SK-N-SH treated with all-trans-retinoic acid at 6 μM for 48 hours (cell line): Measurements from ENCODE around the gene C11orf87.

ENCODE experiments used
- ISL1 ChIP-seq: fragments of 250-450 bp; sonication (Bioruptor Pico); IDR thresholded peaks from 2 replicates; pipeline ENCODE4 v2.1.2; 2022; ENCODE audit warnings: mild to moderate bottlenecking, moderate library complexity
- RARB ChIP-seq: fragments of 250-450 bp; sonication (Bioruptor Pico); IDR thresholded peaks from 2 replicates; pipeline ENCODE4 v1.8.0; 2021; ENCODE audit warnings: mild to moderate bottlenecking, moderate library complexity
- SNAI2 ChIP-seq: fragments of 250-450 bp; sonication (Bioruptor Pico); IDR thresholded peaks from 2 replicates; pipeline ENCODE4 v1.5.0; 2020; ENCODE audit warnings: mild to moderate bottlenecking, moderate library complexity
- ZC3H10 ChIP-seq: fragments of 250-450 bp; sonication (Bioruptor Pico); IDR thresholded peaks from 2 replicates; pipeline ENCODE4 v1.5.1; 2021; ENCODE audit warnings: mild to moderate bottlenecking, moderate library complexity
- ZNF8 ChIP-seq: fragments of 450-650 bp; formaldehyde crosslinking; IDR thresholded peaks from 2 replicates; pipeline ENCODE4 v1.5.0; 2020; ENCODE audit warnings: mild to moderate bottlenecking, moderate library complexity
- TF ChIP-seq, protein P1 (sequence below): fragments of 250-450 bp; sonication (Bioruptor Pico); IDR thresholded peaks from 2 replicates; pipeline ENCODE4 v1.5.1; 2020; ENCODE audit warnings: low read depth, mild to moderate bottlenecking, moderate library complexity
- TF ChIP-seq, protein P2 (sequence below): fragments of 250-450 bp; sonication (Bioruptor Pico); IDR thresholded peaks from 2 replicates; pipeline ENCODE4 v1.5.0; 2020; ENCODE audit warnings: mild to moderate bottlenecking, moderate library complexity

DNA sequence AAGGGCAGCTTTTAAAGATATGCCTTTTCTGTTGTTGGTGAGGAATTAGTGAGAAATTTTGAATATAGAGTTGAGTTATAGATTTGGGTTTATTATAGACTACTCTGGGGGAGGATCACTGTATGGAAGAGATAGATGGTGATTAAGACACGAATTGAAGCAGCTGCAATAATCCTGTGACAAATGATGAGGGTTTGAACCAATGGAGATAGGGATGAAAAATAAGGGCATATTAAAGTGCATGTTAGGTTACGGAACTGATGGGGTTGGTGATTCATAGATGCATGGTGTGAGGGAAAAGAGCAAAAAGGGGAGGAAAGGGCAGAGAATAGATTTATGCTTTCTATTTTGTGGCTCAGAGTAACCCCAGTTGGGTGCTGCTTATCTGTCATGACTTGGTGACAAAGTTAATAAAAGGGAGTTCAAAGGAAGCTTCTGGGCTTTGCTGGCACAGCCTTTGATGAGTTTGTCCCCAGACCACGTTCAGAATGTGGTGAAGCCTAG is 11.8 kb downstream of the C11orf87 start:
- TF ChIP-seq ISL1 (no peak), ZNF8 (CRISPR knock-in tag) (no peak), ZC3H10 (CRISPR knock-in tag) (no peak), SNAI2 (CRISPR knock-in tag) (no peak), RARB (CRISPR knock-in tag) (no peak)
- TF ChIP-seq, protein P1, sequence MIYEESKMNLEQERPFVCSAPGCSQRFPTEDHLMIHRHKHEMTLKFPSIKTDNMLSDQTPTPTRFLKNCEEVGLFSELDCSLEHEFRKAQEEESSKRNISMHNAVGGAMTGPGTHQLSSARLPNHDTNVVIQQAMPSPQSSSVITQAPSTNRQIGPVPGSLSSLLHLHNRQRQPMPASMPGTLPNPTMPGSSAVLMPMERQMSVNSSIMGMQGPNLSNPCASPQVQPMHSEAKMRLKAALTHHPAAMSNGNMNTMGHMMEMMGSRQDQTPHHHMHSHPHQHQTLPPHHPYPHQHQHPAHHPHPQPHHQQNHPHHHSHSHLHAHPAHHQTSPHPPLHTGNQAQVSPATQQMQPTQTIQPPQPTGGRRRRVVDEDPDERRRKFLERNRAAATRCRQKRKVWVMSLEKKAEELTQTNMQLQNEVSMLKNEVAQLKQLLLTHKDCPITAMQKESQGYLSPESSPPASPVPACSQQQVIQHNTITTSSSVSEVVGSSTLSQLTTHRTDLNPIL (CRISPR knock-in tag) = no peak
- TF ChIP-seq, protein P2, sequence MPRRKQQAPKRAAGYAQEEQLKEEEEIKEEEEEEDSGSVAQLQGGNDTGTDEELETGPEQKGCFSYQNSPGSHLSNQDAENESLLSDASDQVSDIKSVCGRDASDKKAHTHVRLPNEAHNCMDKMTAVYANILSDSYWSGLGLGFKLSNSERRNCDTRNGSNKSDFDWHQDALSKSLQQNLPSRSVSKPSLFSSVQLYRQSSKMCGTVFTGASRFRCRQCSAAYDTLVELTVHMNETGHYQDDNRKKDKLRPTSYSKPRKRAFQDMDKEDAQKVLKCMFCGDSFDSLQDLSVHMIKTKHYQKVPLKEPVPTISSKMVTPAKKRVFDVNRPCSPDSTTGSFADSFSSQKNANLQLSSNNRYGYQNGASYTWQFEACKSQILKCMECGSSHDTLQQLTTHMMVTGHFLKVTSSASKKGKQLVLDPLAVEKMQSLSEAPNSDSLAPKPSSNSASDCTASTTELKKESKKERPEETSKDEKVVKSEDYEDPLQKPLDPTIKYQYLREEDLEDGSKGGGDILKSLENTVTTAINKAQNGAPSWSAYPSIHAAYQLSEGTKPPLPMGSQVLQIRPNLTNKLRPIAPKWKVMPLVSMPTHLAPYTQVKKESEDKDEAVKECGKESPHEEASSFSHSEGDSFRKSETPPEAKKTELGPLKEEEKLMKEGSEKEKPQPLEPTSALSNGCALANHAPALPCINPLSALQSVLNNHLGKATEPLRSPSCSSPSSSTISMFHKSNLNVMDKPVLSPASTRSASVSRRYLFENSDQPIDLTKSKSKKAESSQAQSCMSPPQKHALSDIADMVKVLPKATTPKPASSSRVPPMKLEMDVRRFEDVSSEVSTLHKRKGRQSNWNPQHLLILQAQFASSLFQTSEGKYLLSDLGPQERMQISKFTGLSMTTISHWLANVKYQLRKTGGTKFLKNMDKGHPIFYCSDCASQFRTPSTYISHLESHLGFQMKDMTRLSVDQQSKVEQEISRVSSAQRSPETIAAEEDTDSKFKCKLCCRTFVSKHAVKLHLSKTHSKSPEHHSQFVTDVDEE (CRISPR knock-in tag) = no peak
